ENCODE results near the gene PKD2L2. TPM values are rescaled to one million over a fixed set of nuclear protein-coding genes. Genes with fewer than 3 reads are reported as not detected.

Gene PKD2L2
- polyA plus RNA-seq, 1 donor from 2014 or later: not detected

DNA sequence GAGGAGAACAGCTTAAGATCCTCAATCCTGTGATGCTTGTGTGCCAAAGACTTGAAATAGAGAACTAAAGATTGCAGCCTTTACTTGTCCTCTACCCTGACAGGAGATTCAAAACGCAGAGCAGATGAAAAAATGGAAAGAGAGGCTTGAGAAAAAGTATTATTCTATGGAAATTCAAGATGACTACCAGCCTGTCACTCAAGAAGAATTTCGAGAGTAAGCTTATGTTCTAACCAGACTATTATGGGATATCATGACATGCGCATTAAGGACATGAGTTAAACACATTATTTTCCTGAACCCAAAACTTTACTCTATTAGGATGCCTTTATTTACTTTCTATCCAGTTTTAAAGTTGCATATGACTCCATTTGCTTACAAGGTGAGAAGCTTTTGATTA lies 46.4 kb downstream of the PKD2L2 start:
- H3K4me3 ChIP-seq (ENCODE audit: low read length): no peak overlapping the region
- no peaks in the 10 kb centered on the region for H3K9me3 ChIP-seq (ENCODE audit: low read length)
- H4K20me1 ChIP-seq (ENCODE audit: insufficient read depth): no peaks in the 10 kb centered on the region
- H3K4me2 ChIP-seq (ENCODE audit: low read length): no peak overlapping the region
- no peak overlapping the region for H3K27ac ChIP-seq (ENCODE audit: low read length)
- no peak overlapping the region for H2AFZ ChIP-seq (ENCODE audit: low read depth, low read length)
- H3K27me3 ChIP-seq (ENCODE audit: insufficient read depth, low read depth, low read length): no peaks in the 10 kb centered on the region
- TF ChIP-seq CTCF (IDR thresholded peaks at IDR 0.05; ENCODE audit: poor library complexity, severe bottlenecking): no peak
- no peak for TF ChIP-seq EZH2 (IDR thresholded peaks at IDR 0.05; ENCODE audit: borderline replicate concordance, insufficient read depth, low read length, poor library complexity, severe bottlenecking)
- TF ChIP-seq SMC3 (conservative IDR thresholded peaks at IDR 0.05; ENCODE audit: poor library complexity): no peak
- TF ChIP-seq REST (IDR thresholded peaks at IDR 0.05; ENCODE audit: borderline replicate concordance): no peak
- TF ChIP-seq MXI1 (conservative IDR thresholded peaks at IDR 0.05; ENCODE audit: poor library complexity, severe bottlenecking): no peak
- no peak for TF ChIP-seq RAD21 (conservative IDR thresholded peaks at IDR 0.05)
- TF ChIP-seq TAF1 (IDR thresholded peaks at IDR 0.05; ENCODE audit: low read depth): no peak
- no peaks in the 10 kb centered on the region for H3F3A ChIP-seq (ENCODE audit: insufficient read depth, low read length, poor library complexity, severe bottlenecking)
- peaks cover 10% of the 10 kb centered on the region for H3K36me3 ChIP-seq (ENCODE audit: insufficient read depth, low read length)
- H3K79me2 ChIP-seq (replicated peaks; ENCODE audit: insufficient read depth, low read length): no peaks in the 10 kb centered on the region
- no peaks in the 10 kb centered on the region for H3K9me2 ChIP-seq (ENCODE audit: insufficient read depth, low read length)
- H3K9ac ChIP-seq (ENCODE audit: low read length): no peak overlapping the region

GRCh38 chr5:137937994-137938750 lies 48.9 kb downstream of the PKD2L2 start:
- Histone ChIP-seq H3K4me3 (ENCODE audit: low read length) (no peak overlapping the region), H3K4me2 (ENCODE audit: low read length) (no peak overlapping the region), H3K36me3 (ENCODE audit: insufficient read depth, low read length) (peaks cover 16% of the 10 kb centered on the region), H2AFZ (ENCODE audit: low read depth, low read length) (no peak overlapping the region), H3K79me2 (replicated peaks; ENCODE audit: insufficient read depth, low read length) (no peaks in the 10 kb centered on the region), H3K9ac (ENCODE audit: low read length) (no peak overlapping the region), H3K27ac (ENCODE audit: low read length) (no peak overlapping the region), H3K27me3 (ENCODE audit: insufficient read depth, low read depth, low read length) (no peaks in the 10 kb centered on the region), H3K9me3 (ENCODE audit: low read length) (no peaks in the 10 kb centered on the region), H4K20me1 (ENCODE audit: insufficient read depth) (no peaks in the 10 kb centered on the region), H3F3A (ENCODE audit: insufficient read depth, low read length, poor library complexity, severe bottlenecking) (no peaks in the 10 kb centered on the region), H3K9me2 (ENCODE audit: insufficient read depth, low read length) (no peaks in the 10 kb centered on the region)
- TF ChIP-seq EP300 (conservative IDR thresholded peaks at IDR 0.05; ENCODE audit: poor library complexity, severe bottlenecking): no peak
- no peak for TF ChIP-seq TAF1 (IDR thresholded peaks at IDR 0.05; ENCODE audit: low read depth)
- TF ChIP-seq RAD21 (conservative IDR thresholded peaks at IDR 0.05): no peak
- no peak for TF ChIP-seq EZH2 (IDR thresholded peaks at IDR 0.05; ENCODE audit: borderline replicate concordance, insufficient read depth, low read length, poor library complexity, severe bottlenecking)
- no peak for TF ChIP-seq POLR2AphosphoS5 (IDR thresholded peaks at IDR 0.05)
- no peak for TF ChIP-seq CTCF (IDR thresholded peaks at IDR 0.05; ENCODE audit: poor library complexity, severe bottlenecking)
- TF ChIP-seq MXI1 (conservative IDR thresholded peaks at IDR 0.05; ENCODE audit: poor library complexity, severe bottlenecking): no peak
- no peak for TF ChIP-seq REST (IDR thresholded peaks at IDR 0.05; ENCODE audit: borderline replicate concordance)
- no peak for TF ChIP-seq SMC3 (conservative IDR thresholded peaks at IDR 0.05; ENCODE audit: poor library complexity)

Measured in neural cell (in vitro differentiated cells).